DND-41 (cell line): ENCODE data around the gene EHD3.

Source experiments
- EZH2 ChIP-seq: IDR thresholded peaks from 3 replicates; pipeline ENCODE4 v1.6.1; 2012; ENCODE audit warnings: borderline replicate concordance, low read depth, mild to moderate bottlenecking, moderate library complexity, low read length, inconsistent platforms; ENCODE audit not compliant: severe bottlenecking
- TF ChIP-seq, protein P1 (sequence below): IDR thresholded peaks from 2 replicates; pipeline ENCODE4 v1.5.1; 2012; ENCODE audit warnings: borderline replicate concordance, low read length, moderate library complexity, mild to moderate bottlenecking; ENCODE audit not compliant: poor library complexity, severe bottlenecking; ENCODE audit errors: extremely low read depth

DNA sequence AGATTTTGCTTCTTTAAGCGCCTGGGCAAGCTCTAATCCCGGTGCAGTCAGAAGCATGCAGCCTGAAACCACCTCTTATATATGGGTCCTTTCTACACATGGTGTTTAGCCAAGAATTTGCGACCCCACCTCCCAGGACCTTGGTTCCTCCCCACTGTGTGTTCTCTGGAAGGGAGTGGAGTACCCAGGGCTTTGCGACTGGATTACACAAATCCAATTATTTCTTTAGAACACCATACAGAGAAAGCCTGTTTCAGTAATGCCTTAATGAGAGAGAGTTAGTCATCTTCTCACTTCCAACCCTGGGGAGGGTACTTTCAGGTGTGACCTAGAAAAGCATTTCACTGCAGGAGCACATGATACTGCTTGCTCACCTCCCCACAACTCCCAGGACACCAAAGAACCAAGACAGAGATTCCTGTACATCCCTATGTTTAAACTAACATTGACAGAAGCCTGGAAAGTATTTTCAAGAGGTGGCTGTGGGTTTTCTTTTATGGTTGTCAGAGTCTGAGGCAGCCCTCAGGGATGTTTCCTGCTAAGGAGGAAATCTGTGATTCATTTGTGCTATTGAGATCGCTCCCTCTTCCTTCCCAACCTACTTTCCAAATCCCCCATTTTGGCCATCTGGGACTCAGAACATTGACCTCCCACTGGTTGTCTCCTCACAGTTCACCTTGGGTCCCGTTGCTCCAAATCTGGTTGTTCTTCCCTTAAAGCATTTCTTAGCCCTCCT is 16.3 kb upstream of the EHD3 start, which contains the start of gene CAPN14:
- TF ChIP-seq, protein P1, sequence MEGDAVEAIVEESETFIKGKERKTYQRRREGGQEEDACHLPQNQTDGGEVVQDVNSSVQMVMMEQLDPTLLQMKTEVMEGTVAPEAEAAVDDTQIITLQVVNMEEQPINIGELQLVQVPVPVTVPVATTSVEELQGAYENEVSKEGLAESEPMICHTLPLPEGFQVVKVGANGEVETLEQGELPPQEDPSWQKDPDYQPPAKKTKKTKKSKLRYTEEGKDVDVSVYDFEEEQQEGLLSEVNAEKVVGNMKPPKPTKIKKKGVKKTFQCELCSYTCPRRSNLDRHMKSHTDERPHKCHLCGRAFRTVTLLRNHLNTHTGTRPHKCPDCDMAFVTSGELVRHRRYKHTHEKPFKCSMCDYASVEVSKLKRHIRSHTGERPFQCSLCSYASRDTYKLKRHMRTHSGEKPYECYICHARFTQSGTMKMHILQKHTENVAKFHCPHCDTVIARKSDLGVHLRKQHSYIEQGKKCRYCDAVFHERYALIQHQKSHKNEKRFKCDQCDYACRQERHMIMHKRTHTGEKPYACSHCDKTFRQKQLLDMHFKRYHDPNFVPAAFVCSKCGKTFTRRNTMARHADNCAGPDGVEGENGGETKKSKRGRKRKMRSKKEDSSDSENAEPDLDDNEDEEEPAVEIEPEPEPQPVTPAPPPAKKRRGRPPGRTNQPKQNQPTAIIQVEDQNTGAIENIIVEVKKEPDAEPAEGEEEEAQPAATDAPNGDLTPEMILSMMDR, result no peak
- no peak for TF ChIP-seq EZH2
